ENCODE measurements around the gene MTA3.
"Not testable (repeated sequence)": the region's sequence is repeated elsewhere in the genome, so short reads cannot be mapped to it uniquely, and the experiment has no call there.

The MTA3 gene

GRCh38 chr2:42607101-42607637, 38.7 kb downstream of the MTA3 start:
- FAIRE-seq (no peak), DNase-seq (ENCODE audit: insufficient read length, low spot score) (no peak)
- no peak for TF ChIP-seq CTCF (IDR thresholded peaks at IDR 0.05; ENCODE audit: insufficient read depth, missing control alignments)

- FAIRE-seq = no peak
- no peak for DNase-seq (ENCODE audit: insufficient read length, low spot score)
- TF ChIP-seq CTCF (IDR thresholded peaks at IDR 0.05; ENCODE audit: insufficient read depth, missing control alignments) = no peak
Observed at GRCh38 chr2:42613281-42614064, 45.0 kb downstream of the MTA3 start.

DNA sequence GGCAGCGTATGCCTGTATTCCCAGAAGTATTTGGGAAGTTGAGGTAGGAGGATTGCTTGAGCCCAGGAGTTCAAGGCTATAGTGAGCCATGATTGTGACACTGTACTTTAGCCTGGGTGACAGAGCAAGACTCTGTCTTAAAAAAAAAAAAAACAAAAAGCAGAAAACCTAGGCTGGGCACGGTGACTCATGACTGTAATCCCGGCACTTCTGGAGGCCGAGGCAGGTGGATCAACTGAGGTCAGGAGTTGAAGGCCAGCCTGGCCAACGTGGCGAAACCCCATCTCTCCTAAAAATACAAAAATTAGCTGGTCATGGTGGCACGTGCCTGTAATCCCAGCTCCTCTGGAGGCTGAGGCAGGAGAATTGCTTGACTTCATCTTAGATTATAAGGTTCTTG, 46.4 kb downstream of the MTA3 start:
- no peak for TF ChIP-seq CTCF (IDR thresholded peaks at IDR 0.05; ENCODE audit: insufficient read depth, missing control alignments)
- no peak for DNase-seq (ENCODE audit: insufficient read length, low spot score)
- FAIRE-seq = no peak

DNA sequence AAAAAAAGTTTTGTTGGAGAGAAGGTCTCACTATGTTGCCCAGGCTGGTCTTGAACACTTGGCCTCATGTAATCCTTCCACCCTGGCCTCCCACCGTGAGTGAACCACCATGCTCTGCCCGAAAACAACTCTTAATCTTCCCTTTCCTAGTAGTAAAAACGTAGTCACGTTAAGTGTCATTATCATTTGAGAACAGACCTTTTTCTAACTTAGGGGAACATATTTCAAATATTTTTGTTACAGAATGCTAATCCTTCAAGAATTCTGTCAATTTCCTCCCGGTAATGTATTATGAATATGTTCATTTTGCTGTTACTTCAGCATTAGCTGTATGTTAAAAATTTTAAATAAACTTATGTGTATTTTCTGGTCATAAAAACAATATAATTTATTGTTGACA, 49.7 kb downstream of the MTA3 start:
- DNase-seq (ENCODE audit: insufficient read length, low spot score) (no peak), FAIRE-seq (no peak)
- TF ChIP-seq CTCF (IDR thresholded peaks at IDR 0.05; ENCODE audit: insufficient read depth, missing control alignments) = no peak

GRCh38 chr2:42618972-42619371, 50.5 kb downstream of the MTA3 start:
- no peak for TF ChIP-seq CTCF (IDR thresholded peaks at IDR 0.05; ENCODE audit: insufficient read depth, missing control alignments)
- DNase-seq (ENCODE audit: insufficient read length, low spot score) (no peak), FAIRE-seq (no peak)

DNA sequence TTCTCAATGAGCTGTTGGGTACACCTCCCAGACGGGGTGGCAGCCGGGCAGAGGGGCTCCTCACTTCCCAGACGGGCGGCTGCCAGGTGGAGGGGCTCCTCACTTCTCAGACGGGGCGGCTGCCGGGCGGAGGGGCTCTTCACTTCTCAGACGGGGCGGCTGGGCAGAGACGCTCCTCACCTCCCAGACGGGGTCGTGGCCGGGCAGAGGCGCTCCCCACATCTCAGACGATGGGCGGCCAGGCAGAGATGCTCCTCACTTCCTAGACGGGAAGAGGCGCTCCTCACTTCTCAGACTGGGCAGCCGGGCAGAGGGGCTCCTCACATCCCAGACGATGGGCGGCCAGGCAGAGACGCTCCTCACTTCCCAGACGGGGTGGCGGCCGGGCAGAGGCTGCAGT, 53.2 kb downstream of the MTA3 start:
- FAIRE-seq; DNase-seq (ENCODE audit: insufficient read length, low spot score): not testable (repeated sequence)

- TF ChIP-seq CTCF (IDR thresholded peaks at IDR 0.05; ENCODE audit: insufficient read depth, missing control alignments) = no peak
- DNase-seq (ENCODE audit: insufficient read length, low spot score) (no peak), FAIRE-seq (no peak)
Observed at GRCh38 chr2:42622943-42623676, 54.7 kb downstream of the MTA3 start.
